ENCODE results near the gene MED16. TPM values are rescaled to one million over a fixed set of nuclear protein-coding genes. Genes with fewer than 3 reads are reported as not detected.

The MED16 gene
- total and polyA plus RNA-seq, 10 of the 15 experiments (the other 5 are each of a cell fraction or from before 2014, with no cell fraction given): 0.56 to 51.1 (median 13.6) TPM

- TF ChIP-seq, protein P1, sequence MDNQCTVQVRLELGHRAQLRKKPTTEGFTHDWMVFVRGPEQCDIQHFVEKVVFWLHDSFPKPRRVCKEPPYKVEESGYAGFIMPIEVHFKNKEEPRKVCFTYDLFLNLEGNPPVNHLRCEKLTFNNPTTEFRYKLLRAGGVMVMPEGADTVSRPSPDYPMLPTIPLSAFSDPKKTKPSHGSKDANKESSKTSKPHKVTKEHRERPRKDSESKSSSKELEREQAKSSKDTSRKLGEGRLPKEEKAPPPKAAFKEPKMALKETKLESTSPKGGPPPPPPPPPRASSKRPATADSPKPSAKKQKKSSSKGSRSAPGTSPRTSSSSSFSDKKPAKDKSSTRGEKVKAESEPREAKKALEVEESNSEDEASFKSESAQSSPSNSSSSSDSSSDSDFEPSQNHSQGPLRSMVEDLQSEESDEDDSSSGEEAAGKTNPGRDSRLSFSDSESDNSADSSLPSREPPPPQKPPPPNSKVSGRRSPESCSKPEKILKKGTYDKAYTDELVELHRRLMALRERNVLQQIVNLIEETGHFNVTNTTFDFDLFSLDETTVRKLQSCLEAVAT (IDR thresholded peaks at IDR 0.05): no peak
- no peak for TF ChIP-seq ZNF384 (IDR thresholded peaks at IDR 0.05; ENCODE audit: borderline replicate concordance, low read depth, low read length)
- TF ChIP-seq WRNIP1 (IDR thresholded peaks at IDR 0.05; ENCODE audit: borderline replicate concordance, low read depth, low read length): no peak
- TF ChIP-seq, protein P2, sequence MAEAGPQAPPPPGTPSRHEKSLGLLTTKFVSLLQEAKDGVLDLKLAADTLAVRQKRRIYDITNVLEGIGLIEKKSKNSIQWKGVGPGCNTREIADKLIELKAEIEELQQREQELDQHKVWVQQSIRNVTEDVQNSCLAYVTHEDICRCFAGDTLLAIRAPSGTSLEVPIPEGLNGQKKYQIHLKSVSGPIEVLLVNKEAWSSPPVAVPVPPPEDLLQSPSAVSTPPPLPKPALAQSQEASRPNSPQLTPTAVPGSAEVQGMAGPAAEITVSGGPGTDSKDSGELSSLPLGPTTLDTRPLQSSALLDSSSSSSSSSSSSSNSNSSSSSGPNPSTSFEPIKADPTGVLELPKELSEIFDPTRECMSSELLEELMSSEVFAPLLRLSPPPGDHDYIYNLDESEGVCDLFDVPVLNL (IDR thresholded peaks at IDR 0.05; ENCODE audit: low read depth, low read length): no peak
- peak; percentile 47; the same call in 1 of the 2 replicates for TF ChIP-seq RAD51 (IDR thresholded peaks at IDR 0.05)
- TF ChIP-seq EED (IDR thresholded peaks at IDR 0.05; ENCODE audit: low read depth): peak; percentile 20; the same call in 1 of the 2 replicates
- peak; percentile 35; the same call in 1 of the 2 replicates for TF ChIP-seq ATF7 (IDR thresholded peaks at IDR 0.05; ENCODE audit: low read depth)
- TF ChIP-seq, protein P3, sequence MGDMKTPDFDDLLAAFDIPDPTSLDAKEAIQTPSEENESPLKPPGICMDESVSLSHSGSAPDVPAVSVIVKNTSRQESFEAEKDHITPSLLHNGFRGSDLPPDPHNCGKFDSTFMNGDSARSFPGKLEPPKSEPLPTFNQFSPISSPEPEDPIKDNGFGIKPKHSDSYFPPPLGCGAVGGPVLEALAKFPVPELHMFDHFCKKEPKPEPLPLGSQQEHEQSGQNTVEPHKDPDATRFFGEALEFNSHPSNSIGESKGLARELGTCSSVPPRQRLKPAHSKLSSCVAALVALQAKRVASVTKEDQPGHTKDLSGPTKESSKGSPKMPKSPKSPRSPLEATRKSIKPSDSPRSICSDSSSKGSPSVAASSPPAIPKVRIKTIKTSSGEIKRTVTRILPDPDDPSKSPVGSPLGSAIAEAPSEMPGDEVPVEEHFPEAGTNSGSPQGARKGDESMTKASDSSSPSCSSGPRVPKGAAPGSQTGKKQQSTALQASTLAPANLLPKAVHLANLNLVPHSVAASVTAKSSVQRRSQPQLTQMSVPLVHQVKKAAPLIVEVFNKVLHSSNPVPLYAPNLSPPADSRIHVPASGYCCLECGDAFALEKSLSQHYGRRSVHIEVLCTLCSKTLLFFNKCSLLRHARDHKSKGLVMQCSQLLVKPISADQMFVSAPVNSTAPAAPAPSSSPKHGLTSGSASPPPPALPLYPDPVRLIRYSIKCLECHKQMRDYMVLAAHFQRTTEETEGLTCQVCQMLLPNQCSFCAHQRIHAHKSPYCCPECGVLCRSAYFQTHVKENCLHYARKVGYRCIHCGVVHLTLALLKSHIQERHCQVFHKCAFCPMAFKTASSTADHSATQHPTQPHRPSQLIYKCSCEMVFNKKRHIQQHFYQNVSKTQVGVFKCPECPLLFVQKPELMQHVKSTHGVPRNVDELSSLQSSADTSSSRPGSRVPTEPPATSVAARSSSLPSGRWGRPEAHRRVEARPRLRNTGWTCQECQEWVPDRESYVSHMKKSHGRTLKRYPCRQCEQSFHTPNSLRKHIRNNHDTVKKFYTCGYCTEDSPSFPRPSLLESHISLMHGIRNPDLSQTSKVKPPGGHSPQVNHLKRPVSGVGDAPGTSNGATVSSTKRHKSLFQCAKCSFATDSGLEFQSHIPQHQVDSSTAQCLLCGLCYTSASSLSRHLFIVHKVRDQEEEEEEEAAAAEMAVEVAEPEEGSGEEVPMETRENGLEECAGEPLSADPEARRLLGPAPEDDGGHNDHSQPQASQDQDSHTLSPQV (IDR thresholded peaks at IDR 0.05): no peak
- TF ChIP-seq RELA (IDR thresholded peaks at IDR 0.05; ENCODE audit: borderline replicate concordance, partially characterized antibody): no peak
Observed at GRCh38 chr19:906480-906879, 13.5 kb upstream of the MED16 start (continued).
